NB4 (cell line): ENCODE measurements around the gene ZNF212.
"Not testable (repeated sequence)": the region's sequence is repeated elsewhere in the genome, so short reads cannot be mapped to it uniquely, and the experiment has no call there.

Experiments
- DNase-seq: peaks from one replicate; pipeline ENCODE4 v3.0.0; 2010; ENCODE audit warnings: low read depth
- H3K4me3 ChIP-seq: one replicate; pipeline ENCODE4 v1.5.1; 2011; ENCODE audit warnings: mild to moderate bottlenecking, low read depth, low read length, moderate library complexity
- MYC ChIP-seq: IDR thresholded peaks from 2 replicates; pipeline ENCODE4 v1.6.1; 2011; ENCODE audit warnings: low read depth, low read length
- POLR2A ChIP-seq: IDR thresholded peaks from 2 replicates; pipeline ENCODE4 v1.6.1; 2011; ENCODE audit warnings: mild to moderate bottlenecking; ENCODE audit not compliant: insufficient read length; ENCODE audit errors: extremely low read depth
- TF ChIP-seq, protein P1 (sequence below): IDR thresholded peaks from 2 replicates; pipeline ENCODE4 v1.6.1; 2011; ENCODE audit warnings: low read depth, low read length
- TF ChIP-seq, protein P2 (sequence below): IDR thresholded peaks from one replicate; pipeline ENCODE4 v1.5.1; 2012; ENCODE audit warnings: low read depth, low read length

Gene ZNF212

DNA sequence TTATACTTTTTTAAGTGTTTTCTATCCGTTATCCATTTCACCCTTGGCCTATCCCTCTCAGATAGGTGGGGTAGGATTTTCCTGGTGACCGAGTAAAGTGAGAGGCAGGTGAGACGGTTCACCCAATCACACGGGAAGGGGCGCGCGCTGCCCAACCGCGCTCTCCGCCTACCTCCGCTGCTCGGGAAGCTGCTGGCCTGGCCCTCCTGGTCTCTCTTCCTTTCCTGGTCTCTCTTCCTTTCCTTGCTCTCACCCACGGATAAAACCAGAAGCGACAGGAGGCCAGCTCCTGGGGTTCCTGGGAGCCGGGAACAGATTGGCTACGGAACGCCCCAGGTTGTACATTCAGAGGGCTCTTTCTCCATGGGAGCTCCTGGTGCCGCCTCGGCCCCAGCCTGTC lies 14.3 kb upstream of the ZNF212 start:
- TF ChIP-seq, protein P1, sequence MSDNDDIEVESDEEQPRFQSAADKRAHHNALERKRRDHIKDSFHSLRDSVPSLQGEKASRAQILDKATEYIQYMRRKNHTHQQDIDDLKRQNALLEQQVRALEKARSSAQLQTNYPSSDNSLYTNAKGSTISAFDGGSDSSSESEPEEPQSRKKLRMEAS = no peak
- TF ChIP-seq MYC = no peak
- TF ChIP-seq, protein P2, sequence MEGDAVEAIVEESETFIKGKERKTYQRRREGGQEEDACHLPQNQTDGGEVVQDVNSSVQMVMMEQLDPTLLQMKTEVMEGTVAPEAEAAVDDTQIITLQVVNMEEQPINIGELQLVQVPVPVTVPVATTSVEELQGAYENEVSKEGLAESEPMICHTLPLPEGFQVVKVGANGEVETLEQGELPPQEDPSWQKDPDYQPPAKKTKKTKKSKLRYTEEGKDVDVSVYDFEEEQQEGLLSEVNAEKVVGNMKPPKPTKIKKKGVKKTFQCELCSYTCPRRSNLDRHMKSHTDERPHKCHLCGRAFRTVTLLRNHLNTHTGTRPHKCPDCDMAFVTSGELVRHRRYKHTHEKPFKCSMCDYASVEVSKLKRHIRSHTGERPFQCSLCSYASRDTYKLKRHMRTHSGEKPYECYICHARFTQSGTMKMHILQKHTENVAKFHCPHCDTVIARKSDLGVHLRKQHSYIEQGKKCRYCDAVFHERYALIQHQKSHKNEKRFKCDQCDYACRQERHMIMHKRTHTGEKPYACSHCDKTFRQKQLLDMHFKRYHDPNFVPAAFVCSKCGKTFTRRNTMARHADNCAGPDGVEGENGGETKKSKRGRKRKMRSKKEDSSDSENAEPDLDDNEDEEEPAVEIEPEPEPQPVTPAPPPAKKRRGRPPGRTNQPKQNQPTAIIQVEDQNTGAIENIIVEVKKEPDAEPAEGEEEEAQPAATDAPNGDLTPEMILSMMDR = no peak
- TF ChIP-seq POLR2A = no peak
- no peak for DNase-seq
- no peak overlapping the region for H3K4me3 ChIP-seq

DNA sequence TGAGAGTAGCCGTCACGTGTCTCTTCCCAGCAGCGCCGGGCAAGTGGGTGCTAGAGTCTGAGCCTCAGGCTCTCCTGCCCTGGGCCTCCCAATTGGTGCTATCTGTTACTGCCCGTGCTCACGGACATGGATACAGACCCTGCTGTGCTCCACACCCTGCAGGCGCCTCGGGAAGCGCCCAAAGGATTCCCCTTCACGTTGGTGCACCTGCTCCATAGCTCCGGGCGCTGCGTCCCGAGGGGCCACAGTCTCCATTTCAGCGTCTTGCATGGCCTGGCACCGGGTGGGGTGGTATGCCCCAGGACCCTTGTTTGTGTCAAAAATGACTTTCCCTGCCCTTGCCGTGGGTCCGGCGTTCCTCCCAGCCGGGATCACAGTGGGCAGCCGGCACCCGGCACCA lies 13.8 kb upstream of the ZNF212 start:
- DNase-seq = no peak
- no peak overlapping the region for H3K4me3 ChIP-seq
- TF ChIP-seq, protein P1 = no peak
- TF ChIP-seq, protein P2 = no peak
- no peak for TF ChIP-seq MYC
- no peak for TF ChIP-seq POLR2A

DNA sequence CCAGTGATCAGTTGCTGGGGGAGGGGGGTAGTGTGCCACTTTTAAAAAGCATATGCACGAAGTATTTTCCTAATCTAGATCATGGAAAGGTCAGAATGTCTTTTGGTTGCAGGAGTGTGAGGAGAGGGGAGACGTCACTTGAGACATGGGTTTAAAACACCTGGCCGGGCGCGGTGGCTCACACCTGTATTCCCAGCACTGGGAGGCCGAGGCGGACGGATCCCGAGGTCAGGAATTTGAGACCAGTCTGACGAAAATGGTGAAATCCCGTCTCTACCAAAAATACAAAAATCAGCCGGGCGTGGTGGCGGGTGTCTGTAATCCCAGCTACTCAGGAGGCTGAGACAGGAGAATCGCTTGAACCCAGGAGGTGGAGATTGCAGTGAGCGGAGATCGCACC lies 13.1 kb upstream of the ZNF212 start:
- DNase-seq, H3K4me3 ChIP-seq: not testable (repeated sequence)

DNA sequence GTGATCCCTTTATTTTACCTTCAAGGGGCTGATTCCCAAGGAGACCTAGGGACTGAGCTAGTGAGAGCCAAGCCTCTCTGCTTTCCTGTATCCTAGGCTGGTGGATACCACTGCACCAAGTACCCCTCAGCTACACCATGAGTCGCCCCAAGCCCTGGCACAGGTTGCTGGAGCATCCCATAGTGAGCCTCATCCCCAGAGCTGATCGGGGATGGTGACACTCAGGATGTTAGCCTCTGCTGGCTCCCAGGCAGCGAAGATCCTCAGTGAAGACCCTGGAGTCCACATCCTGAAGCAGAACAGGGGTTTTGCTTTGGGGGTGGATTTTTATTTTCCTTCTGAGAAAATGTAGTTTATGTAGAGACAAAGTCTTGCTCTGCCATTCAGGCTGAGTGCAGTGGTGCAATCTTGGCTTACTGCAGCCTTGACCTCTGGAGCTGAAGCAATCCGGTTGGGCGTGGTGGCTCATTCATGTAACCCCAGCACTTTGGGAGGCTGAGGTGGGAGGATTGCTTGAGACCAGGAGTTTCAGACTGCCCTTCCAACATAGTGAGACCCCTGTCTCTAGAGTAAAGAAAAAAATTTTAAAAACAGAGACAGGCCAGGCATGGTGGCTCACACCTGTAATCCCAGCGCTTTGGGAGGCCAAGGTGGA lies 12.5 kb upstream of the ZNF212 start:
- DNase-seq = peak; percentile 36
- no peak for TF ChIP-seq MYC
- TF ChIP-seq, protein P2 = no peak
- no peak for TF ChIP-seq POLR2A
- TF ChIP-seq, protein P1 = no peak
- no peak overlapping the region for H3K4me3 ChIP-seq

DNA sequence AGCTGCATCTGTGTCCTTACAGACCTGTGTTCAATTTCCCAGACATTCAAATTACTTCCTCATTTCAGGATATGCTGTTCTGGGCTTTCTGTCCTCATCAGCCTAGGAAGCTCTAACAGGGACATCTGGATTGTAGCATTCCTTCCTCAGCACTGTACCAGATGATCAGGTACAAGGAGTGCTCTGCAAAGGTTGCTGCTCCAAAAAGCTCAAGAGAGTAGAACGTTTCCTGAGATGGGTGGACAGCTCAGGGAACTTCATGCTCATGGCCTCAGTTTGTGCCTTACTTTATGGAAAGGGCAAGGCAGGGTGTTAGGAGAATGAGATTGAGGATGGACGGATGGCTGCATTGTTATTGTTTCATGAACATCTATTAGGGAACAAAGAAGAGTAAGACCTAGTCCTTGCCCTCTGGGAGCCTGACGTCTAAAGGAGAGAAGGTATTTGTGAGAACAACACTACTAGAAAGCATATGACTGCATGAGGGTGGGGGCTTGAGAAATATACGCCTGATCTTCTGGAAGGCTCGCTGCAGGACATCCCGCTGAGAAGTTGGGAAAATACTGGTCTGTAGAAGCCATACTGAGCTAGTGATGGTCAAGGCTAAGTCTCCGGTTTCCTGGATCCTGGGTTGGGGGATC lies 10.5 kb upstream of the ZNF212 start:
- no peak overlapping the region for H3K4me3 ChIP-seq
- TF ChIP-seq, protein P1 = no peak
- TF ChIP-seq POLR2A = no peak
- TF ChIP-seq MYC = no peak
- TF ChIP-seq, protein P2 = no peak
- DNase-seq = peak; percentile 37

DNA sequence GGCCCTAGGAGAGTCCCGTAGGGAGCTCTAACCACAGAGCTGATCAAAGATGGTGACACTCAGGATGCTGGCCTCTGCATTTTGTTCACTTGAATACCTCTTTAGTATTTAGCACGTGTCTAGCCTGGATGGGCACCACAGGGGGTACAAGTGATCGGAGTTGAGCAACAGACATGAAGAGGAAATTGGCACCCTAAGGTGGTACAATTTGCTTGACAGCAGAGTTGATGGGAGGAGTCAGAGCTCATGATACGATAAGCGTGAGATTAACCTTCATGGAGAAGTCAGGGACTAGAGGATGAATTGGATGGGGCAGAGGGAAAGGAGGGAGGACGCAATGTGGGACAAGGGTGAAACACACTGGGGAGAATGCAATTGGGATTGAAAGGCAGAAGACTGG lies 9.9 kb upstream of the ZNF212 start:
- DNase-seq = peak; percentile 57

DNA sequence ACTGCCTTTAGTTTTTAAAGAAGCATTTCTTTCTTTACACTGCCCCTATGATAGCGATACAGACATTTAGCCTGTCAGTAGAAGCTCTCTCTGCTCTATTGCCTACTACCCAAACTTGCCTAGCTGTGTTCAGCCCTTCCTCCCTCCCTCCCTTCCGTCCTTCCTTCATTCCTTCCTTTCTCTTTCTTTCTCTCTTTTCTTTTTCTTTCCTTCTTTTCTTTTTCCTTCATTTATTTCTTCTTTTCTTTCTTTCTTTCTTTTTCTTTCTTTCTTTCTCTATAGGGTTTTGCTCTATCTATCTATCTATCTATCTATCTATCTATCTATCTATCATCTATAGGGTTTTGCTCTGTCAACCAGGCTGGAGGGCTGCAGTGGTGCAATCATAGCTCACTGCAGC lies 7.1 kb upstream of the ZNF212 start:
- DNase-seq = no peak
- TF ChIP-seq, protein P2 = no peak
- TF ChIP-seq MYC (no peak), POLR2A (no peak)
- TF ChIP-seq, protein P1 = no peak
- H3K4me3 ChIP-seq = no peak overlapping the region

More for the DNA sequence above, 9.9 kb upstream of the ZNF212 start:
- TF ChIP-seq, protein P1 = peak; percentile 60; the same call in 1 of the 2 replicates
- TF ChIP-seq POLR2A = no peak
- H3K4me3 ChIP-seq = no peak overlapping the region

DNA sequence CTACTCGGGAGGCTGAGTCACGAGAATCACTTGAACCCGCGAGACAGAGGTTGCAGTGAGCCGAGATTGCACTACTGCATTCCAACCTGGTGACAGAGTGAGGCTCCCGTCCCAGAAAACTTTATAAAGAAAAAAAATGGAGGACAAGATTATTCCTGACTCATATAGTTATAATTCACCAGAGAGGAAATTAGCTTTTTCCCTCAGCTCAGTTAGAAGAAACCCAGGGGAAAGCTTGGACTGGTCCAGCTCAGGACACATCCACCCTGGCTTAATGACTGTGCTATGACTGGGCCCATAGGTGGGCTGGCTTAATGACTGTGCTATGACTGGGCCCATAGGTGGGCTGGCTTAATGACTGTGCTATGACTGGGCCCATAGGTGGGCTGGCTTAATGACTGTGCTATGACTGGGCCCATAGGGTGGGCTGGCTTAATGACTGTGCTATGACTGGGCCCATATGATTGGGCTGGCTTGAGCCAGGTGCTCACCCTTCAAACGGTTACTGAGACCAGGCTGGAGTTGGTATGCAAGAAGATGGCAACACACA lies 5.7 kb upstream of the ZNF212 start:
- H3K4me3 ChIP-seq, DNase-seq: not testable (repeated sequence)
